ENCODE results near the gene CCL17. TPM values are rescaled to one million over a fixed set of nuclear protein-coding genes. Genes with fewer than 3 reads are reported as not detected.

CCL17 gene
- polyA plus RNA-seq, 1 experiment = not detected

- Histone ChIP-seq H3K4me3 (ENCODE audit: low read depth, low read length) (no peak overlapping the region), H3K9me3 (ENCODE audit: control insufficient read depth, insufficient read depth, low read length) (no peaks in the 10 kb centered on the region), H3K27ac (ENCODE audit: low read depth, low read length) (no peak overlapping the region), H3K27me3 (ENCODE audit: control insufficient read depth, insufficient read depth, low read length) (peaks cover 24% of the 10 kb centered on the region)
- CTCF ChIA-PET = no interaction called here
- no peak for TF ChIP-seq CTCF (IDR thresholded peaks at IDR 0.05; ENCODE audit: low read depth, low read length)
- POLR2A ChIA-PET = no interaction called here
- no peak for DNase-seq (ENCODE audit: low read depth, low spot score)
Measured at GRCh38 chr16:57383276-57384247, 21.0 kb upstream of the CCL17 start.

GRCh38 chr16:57384248-57385070 lies 20.1 kb upstream of the CCL17 start:
- ChIA-PET CTCF (no interaction called here), POLR2A (no interaction called here)
- Histone ChIP-seq H3K9me3 (ENCODE audit: control insufficient read depth, insufficient read depth, low read length) (no peaks in the 10 kb centered on the region), H3K27ac (ENCODE audit: low read depth, low read length) (no peak overlapping the region), H3K4me3 (ENCODE audit: low read depth, low read length) (no peak overlapping the region), H3K27me3 (ENCODE audit: control insufficient read depth, insufficient read depth, low read length) (peaks cover 25% of the 10 kb centered on the region)
- no peak for DNase-seq (ENCODE audit: low read depth, low spot score)
- TF ChIP-seq CTCF (IDR thresholded peaks at IDR 0.05; ENCODE audit: low read depth, low read length) = no peak

- H3K27me3 ChIP-seq (ENCODE audit: control insufficient read depth, insufficient read depth, low read length) = peaks cover 31% of the 10 kb centered on the region
- ChIA-PET POLR2A (no interaction called here), CTCF (no interaction called here)
- H3K27ac ChIP-seq (ENCODE audit: low read depth, low read length) = no peak overlapping the region
- TF ChIP-seq CTCF (IDR thresholded peaks at IDR 0.05; ENCODE audit: low read depth, low read length) = no peak
- H3K4me3 ChIP-seq (ENCODE audit: low read depth, low read length) = no peak overlapping the region
- no peaks in the 10 kb centered on the region for H3K9me3 ChIP-seq (ENCODE audit: control insufficient read depth, insufficient read depth, low read length)
- DNase-seq (ENCODE audit: low read depth, low spot score) = no peak
Measured at GRCh38 chr16:57385083-57385482, 19.5 kb upstream of the CCL17 start.

GRCh38 chr16:57386381-57386951 lies 18.1 kb upstream of the CCL17 start:
- Histone ChIP-seq H3K27ac (ENCODE audit: low read depth, low read length) (no peak overlapping the region), H3K4me3 (ENCODE audit: low read depth, low read length) (no peak overlapping the region), H3K27me3 (ENCODE audit: control insufficient read depth, insufficient read depth, low read length) (peaks cover 40% of the 10 kb centered on the region), H3K9me3 (ENCODE audit: control insufficient read depth, insufficient read depth, low read length) (no peaks in the 10 kb centered on the region)
- POLR2A ChIA-PET = no interaction called here
- no peak for DNase-seq (ENCODE audit: low read depth, low spot score)
- no peak for TF ChIP-seq CTCF (IDR thresholded peaks at IDR 0.05; ENCODE audit: low read depth, low read length)
- CTCF ChIA-PET = interaction anchor here (0.9 to 1.3 kb wide), 2 partner anchors 31 to 86 kb away, joined by 3 read pairs; no protein-coding TSS in a partner anchor

Measured in AG04450 (cell line).